ENCODE measurements around the gene CNTN5.

CNTN5 gene

DNA sequence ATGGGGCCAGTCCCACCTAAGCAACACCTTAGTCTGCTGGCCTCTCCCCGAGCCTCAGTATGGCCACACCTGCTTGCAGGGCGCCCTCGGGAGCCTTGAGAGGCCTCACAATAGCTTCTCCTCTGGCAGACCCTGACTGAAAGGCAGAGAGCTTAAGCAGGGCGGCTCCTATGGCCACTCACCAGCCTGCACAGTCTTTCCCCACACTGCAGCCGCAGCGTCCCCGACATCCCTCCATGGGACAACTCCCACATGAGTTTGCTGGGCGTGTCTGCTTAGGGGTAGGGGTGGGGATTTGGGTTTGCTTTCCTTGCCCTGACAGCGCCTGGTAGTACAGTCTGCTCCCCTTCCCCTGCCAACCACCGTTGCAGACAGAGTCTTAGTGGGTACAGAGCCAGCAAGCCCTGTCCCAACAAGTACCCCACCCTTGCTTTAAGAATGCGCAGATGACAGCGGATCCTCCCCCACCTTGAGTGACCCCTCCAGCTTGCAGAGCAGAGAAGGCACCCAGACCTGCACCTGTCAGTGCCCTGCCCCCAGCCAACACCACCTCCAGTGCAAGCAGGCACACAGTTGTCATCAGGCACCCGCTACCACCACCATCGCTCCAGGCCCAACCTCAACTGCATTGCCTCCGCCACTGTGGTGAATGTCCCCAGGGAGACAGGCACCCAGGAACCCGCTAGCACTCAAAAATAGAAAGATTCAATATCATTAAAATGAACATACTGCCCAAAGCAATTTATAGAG is 1252.5 kb downstream of the CNTN5 start:
- TF ChIP-seq TEAD4 (IDR thresholded peaks at IDR 0.05), result no peak
- TF ChIP-seq, protein P1, sequence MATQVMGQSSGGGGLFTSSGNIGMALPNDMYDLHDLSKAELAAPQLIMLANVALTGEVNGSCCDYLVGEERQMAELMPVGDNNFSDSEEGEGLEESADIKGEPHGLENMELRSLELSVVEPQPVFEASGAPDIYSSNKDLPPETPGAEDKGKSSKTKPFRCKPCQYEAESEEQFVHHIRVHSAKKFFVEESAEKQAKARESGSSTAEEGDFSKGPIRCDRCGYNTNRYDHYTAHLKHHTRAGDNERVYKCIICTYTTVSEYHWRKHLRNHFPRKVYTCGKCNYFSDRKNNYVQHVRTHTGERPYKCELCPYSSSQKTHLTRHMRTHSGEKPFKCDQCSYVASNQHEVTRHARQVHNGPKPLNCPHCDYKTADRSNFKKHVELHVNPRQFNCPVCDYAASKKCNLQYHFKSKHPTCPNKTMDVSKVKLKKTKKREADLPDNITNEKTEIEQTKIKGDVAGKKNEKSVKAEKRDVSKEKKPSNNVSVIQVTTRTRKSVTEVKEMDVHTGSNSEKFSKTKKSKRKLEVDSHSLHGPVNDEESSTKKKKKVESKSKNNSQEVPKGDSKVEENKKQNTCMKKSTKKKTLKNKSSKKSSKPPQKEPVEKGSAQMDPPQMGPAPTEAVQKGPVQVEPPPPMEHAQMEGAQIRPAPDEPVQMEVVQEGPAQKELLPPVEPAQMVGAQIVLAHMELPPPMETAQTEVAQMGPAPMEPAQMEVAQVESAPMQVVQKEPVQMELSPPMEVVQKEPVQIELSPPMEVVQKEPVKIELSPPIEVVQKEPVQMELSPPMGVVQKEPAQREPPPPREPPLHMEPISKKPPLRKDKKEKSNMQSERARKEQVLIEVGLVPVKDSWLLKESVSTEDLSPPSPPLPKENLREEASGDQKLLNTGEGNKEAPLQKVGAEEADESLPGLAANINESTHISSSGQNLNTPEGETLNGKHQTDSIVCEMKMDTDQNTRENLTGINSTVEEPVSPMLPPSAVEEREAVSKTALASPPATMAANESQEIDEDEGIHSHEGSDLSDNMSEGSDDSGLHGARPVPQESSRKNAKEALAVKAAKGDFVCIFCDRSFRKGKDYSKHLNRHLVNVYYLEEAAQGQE (IDR thresholded peaks at IDR 0.05; ENCODE audit: low read depth), result no peak
- no peak for TF ChIP-seq CREB1 (IDR thresholded peaks at IDR 0.05; ENCODE audit: low read depth)
- TF ChIP-seq YY1 (IDR thresholded peaks at IDR 0.05; ENCODE audit: low read depth), result no peak
- no peak for TF ChIP-seq NFIC (IDR thresholded peaks at IDR 0.05)
- no peak for TF ChIP-seq EP300 (IDR thresholded peaks at IDR 0.05; ENCODE audit: borderline replicate concordance)
- no peak for TF ChIP-seq TAF1 (IDR thresholded peaks at IDR 0.05; ENCODE audit: low read depth)
- TF ChIP-seq CEBPB (IDR thresholded peaks at IDR 0.05), result no peak
- no peak for TF ChIP-seq ZBTB7A (IDR thresholded peaks at IDR 0.05; ENCODE audit: low read depth)
- TF ChIP-seq, protein P2, sequence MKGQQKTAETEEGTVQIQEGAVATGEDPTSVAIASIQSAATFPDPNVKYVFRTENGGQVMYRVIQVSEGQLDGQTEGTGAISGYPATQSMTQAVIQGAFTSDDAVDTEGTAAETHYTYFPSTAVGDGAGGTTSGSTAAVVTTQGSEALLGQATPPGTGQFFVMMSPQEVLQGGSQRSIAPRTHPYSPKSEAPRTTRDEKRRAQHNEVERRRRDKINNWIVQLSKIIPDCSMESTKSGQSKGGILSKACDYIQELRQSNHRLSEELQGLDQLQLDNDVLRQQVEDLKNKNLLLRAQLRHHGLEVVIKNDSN (IDR thresholded peaks at IDR 0.05), result no peak

DNA sequence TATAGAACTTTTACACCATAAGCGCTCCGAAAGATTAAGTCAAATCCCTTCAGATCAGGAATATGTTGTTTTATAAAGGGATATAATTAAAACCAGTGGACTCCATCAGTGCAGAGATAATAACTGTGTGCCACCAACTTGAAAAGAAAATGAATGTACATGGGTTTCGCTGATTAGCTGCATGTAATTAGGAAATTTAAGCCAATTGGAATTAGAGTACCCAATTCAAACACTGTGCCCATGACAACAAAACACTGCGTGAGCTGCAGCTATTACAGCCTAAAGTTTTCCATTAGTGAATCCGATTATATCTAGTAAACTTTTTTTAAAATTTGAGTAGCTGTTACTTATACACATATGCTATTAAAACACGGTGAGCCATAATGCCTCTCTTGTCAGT is 1274.0 kb downstream of the CNTN5 start:
- TF ChIP-seq CEBPB (IDR thresholded peaks at IDR 0.05), result no peak
- no peak for TF ChIP-seq TAF1 (IDR thresholded peaks at IDR 0.05; ENCODE audit: low read depth)
- no peak for TF ChIP-seq EGR1 (IDR thresholded peaks at IDR 0.05)
- TF ChIP-seq, protein P3, sequence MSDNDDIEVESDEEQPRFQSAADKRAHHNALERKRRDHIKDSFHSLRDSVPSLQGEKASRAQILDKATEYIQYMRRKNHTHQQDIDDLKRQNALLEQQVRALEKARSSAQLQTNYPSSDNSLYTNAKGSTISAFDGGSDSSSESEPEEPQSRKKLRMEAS (IDR thresholded peaks at IDR 0.05), result no peak
- TF ChIP-seq TCF12 (IDR thresholded peaks at IDR 0.05; ENCODE audit: low read depth), result no peak
- TF ChIP-seq FOXM1 (IDR thresholded peaks at IDR 0.05; ENCODE audit: borderline replicate concordance, low read depth), result no peak
- TF ChIP-seq RAD21 (IDR thresholded peaks at IDR 0.05; ENCODE audit: low read depth), result no peak
- no peak for TF ChIP-seq TEAD4 (IDR thresholded peaks at IDR 0.05)

- TF ChIP-seq TCF12 (IDR thresholded peaks at IDR 0.05; ENCODE audit: low read depth) (no peak), EGR1 (IDR thresholded peaks at IDR 0.05) (no peak), FOXM1 (IDR thresholded peaks at IDR 0.05; ENCODE audit: borderline replicate concordance, low read depth) (no peak), EP300 (IDR thresholded peaks at IDR 0.05; ENCODE audit: borderline replicate concordance) (no peak), NFIC (IDR thresholded peaks at IDR 0.05) (no peak), TAF1 (IDR thresholded peaks at IDR 0.05; ENCODE audit: low read depth) (no peak), YY1 (IDR thresholded peaks at IDR 0.05; ENCODE audit: low read depth) (no peak), TEAD4 (IDR thresholded peaks at IDR 0.05) (no peak), CEBPB (IDR thresholded peaks at IDR 0.05) (no peak), ZBTB7A (IDR thresholded peaks at IDR 0.05; ENCODE audit: low read depth) (no peak)
- TF ChIP-seq, protein P3 (IDR thresholded peaks at IDR 0.05), result no peak
- TF ChIP-seq, protein P1 (IDR thresholded peaks at IDR 0.05; ENCODE audit: low read depth), result no peak
- TF ChIP-seq, protein P2 (IDR thresholded peaks at IDR 0.05), result no peak
Measured at GRCh38 chr11:100296051-100296679, 1275.4 kb downstream of the CNTN5 start.

GRCh38 chr11:100297516-100297915 is 1276.8 kb downstream of the CNTN5 start:
- no peak for TF ChIP-seq EGR1 (IDR thresholded peaks at IDR 0.05)
- TF ChIP-seq YY1 (IDR thresholded peaks at IDR 0.05; ENCODE audit: low read depth), result no peak
- no peak for TF ChIP-seq NFIC (IDR thresholded peaks at IDR 0.05)
- TF ChIP-seq ZBTB7A (IDR thresholded peaks at IDR 0.05; ENCODE audit: low read depth), result no peak
- TF ChIP-seq FOXM1 (IDR thresholded peaks at IDR 0.05; ENCODE audit: borderline replicate concordance, low read depth), result no peak
- no peak for TF ChIP-seq CREB1 (IDR thresholded peaks at IDR 0.05; ENCODE audit: low read depth)
- no peak for TF ChIP-seq TCF12 (IDR thresholded peaks at IDR 0.05; ENCODE audit: low read depth)
- no peak for TF ChIP-seq TAF1 (IDR thresholded peaks at IDR 0.05; ENCODE audit: low read depth)
- TF ChIP-seq, protein P1 (IDR thresholded peaks at IDR 0.05; ENCODE audit: low read depth), result no peak
- TF ChIP-seq, protein P2 (IDR thresholded peaks at IDR 0.05), result no peak
- no peak for TF ChIP-seq TEAD4 (IDR thresholded peaks at IDR 0.05)
- no peak for TF ChIP-seq EP300 (IDR thresholded peaks at IDR 0.05; ENCODE audit: borderline replicate concordance)
- no peak for TF ChIP-seq CEBPB (IDR thresholded peaks at IDR 0.05)
- TF ChIP-seq, protein P3 (IDR thresholded peaks at IDR 0.05), result no peak
- TF ChIP-seq RAD21 (IDR thresholded peaks at IDR 0.05; ENCODE audit: low read depth), result no peak

All from Ishikawa (cell line).